Mucosa of descending colon (tissue), 3 donors: ENCODE data around the gene FBXW5. TPM values are rescaled to one million over a fixed set of nuclear protein-coding genes. Genes with fewer than 3 reads are reported as not detected.

Experiments used
- ATAC-seq: fragments of 200-7000 bp; cut with Tn5 transposase; one replicate; pipeline ENCODE4 v1.9.1; 2020; ENCODE audit warnings: mild to moderate bottlenecking, moderate library complexity
- DNase-seq, 3 donors: peaks; one replicate each; pipeline ENCODE4 v3.0.0-alpha.2; 2020
- H3K36me3 ChIP-seq: fragments of 200-600 bp; one replicate; pipeline ENCODE4 v1.8.0; 2021; ENCODE audit warnings: low read depth, mild to moderate bottlenecking
- H3K4me1 ChIP-seq: fragments of 200-600 bp; one replicate; pipeline ENCODE4 v1.8.0; 2021; ENCODE audit warnings: low read depth, mild to moderate bottlenecking
- H3K4me3 ChIP-seq: fragments of 200-600 bp; one replicate; pipeline ENCODE4 v1.8.0; 2021; ENCODE audit warnings: mild to moderate bottlenecking
- H3K9me3 ChIP-seq: fragments of 200-600 bp; one replicate; pipeline ENCODE4 v1.8.0; 2021; ENCODE audit warnings: mild to moderate bottlenecking
- intact Hi-C, 2 donors: fragments of 100-400 bp; cut with DNase I in 1 of 2; cut with micrococcal nuclease in 1 of 2; formaldehyde crosslinking; loops; one replicate each; pipeline versions ENCODE4 v1.11.0 to v1.11.1; 2022; cut with DNase I, micrococcal nuclease
- total RNA-seq, 3 donors: library from RNA; stranded (reverse); fragmentation: NEBNext Ultra II Directional in 2 of 3; extraction: Animal tissue kit (Norgen Biotek cat#: 25700) in 2 of 3; gene quantifications; one replicate each; pipeline versions ENCODE4 v1.2.1 to v1.2.4, GENCODE V29; 2021 to 2023
- TF ChIP-seq, protein P1 (sequence below): fragments of 200-600 bp; IDR thresholded peaks from one replicate; pipeline ENCODE4 v1.8.0; 2022; ENCODE audit warnings: antibody characterized with exemption, mild to moderate bottlenecking
- donor health status: DM: no; HTN: no; CAD: no; lungs with moderate emphysema.
- donor health status: DM: no; HTN: no; CAD: no.
- donor health status: DM: no; HTN: yes; CAD: no.

FBXW5 gene
- total RNA-seq, 3 donors from 2014 or later: 127 to 197 (median 142) TPM

GRCh38 chr9:136926749-136927148 lies 17.8 kb downstream of the FBXW5 start:
- Histone ChIP-seq H3K36me3 (peaks cover 8% of the 10 kb centered on the region), H3K4me3 (no peak overlapping the region), H3K4me1 (peaks cover 8% of the 10 kb centered on the region), H3K9me3 (no peaks in the 10 kb centered on the region)
- ATAC-seq (no peak), DNase-seq (no peak)
- intact Hi-C loops: no loop called here
- TF ChIP-seq, protein P1, sequence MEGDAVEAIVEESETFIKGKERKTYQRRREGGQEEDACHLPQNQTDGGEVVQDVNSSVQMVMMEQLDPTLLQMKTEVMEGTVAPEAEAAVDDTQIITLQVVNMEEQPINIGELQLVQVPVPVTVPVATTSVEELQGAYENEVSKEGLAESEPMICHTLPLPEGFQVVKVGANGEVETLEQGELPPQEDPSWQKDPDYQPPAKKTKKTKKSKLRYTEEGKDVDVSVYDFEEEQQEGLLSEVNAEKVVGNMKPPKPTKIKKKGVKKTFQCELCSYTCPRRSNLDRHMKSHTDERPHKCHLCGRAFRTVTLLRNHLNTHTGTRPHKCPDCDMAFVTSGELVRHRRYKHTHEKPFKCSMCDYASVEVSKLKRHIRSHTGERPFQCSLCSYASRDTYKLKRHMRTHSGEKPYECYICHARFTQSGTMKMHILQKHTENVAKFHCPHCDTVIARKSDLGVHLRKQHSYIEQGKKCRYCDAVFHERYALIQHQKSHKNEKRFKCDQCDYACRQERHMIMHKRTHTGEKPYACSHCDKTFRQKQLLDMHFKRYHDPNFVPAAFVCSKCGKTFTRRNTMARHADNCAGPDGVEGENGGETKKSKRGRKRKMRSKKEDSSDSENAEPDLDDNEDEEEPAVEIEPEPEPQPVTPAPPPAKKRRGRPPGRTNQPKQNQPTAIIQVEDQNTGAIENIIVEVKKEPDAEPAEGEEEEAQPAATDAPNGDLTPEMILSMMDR: no peak

GRCh38 chr9:136926154-136926704 lies 18.3 kb downstream of the FBXW5 start:
- TF ChIP-seq, protein P1: no peak
- peaks cover 8% of the 10 kb centered on the region for H3K36me3 ChIP-seq
- no peak overlapping the region for H3K4me3 ChIP-seq
- H3K9me3 ChIP-seq: no peaks in the 10 kb centered on the region
- intact Hi-C loops: no loop called here
- ATAC-seq: peak; percentile 23
- H3K4me1 ChIP-seq: peaks cover 3% of the 10 kb centered on the region
- no peak for DNase-seq

DNA sequence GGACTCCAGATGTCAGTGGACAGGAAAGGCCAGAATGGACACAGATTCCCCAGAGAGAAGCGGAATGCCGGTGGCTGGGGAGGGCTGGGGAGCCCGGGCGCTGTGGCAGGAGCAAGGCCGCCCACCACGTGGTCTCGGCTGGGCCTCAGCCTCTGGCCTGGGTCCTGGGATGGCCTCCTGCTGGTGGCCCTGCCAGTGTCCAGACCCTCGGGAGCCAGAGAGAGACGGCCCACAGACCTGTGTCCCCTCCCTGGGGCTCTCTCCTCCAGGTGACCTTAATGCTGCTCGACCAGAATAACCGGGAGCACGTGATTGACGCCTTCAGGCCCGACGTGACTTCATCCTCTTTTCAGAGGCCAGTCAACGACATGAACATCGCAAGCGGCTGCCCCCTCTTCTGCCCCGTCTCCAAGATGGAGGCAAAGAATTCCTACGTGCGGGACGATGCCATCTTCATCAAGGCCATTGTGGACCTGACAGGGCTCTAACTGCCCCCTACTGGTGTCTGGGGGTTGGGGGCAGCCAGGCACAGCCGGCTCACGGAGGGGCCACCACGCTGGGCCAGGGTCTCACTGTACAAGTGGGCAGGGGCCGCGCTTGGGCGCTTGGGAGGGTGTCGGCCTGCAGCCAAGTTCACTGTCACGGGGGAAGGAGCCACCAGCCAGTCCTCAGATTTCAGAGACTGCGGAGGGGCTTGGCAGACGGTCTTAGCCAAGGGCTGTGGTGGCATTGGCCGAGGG lies 19.0 kb downstream of the FBXW5 start:
- Histone ChIP-seq H3K4me1 (no peaks in the 10 kb centered on the region), H3K36me3 (peaks cover 8% of the 10 kb centered on the region), H3K9me3 (no peaks in the 10 kb centered on the region), H3K4me3 (no peak overlapping the region)
- no peak for DNase-seq
- ATAC-seq: no peak
- TF ChIP-seq, protein P1: no peak
- intact Hi-C loops: no loop called here

GRCh38 chr9:136923881-136924280 lies 20.7 kb downstream of the FBXW5 start:
- no peak for DNase-seq
- H3K4me3 ChIP-seq: no peak overlapping the region
- peaks cover 8% of the 10 kb centered on the region for H3K36me3 ChIP-seq
- TF ChIP-seq, protein P1: no peak
- ATAC-seq: no peak
- no peaks in the 10 kb centered on the region for H3K9me3 ChIP-seq
- intact Hi-C loops: no loop called here
- no peaks in the 10 kb centered on the region for H3K4me1 ChIP-seq

DNA sequence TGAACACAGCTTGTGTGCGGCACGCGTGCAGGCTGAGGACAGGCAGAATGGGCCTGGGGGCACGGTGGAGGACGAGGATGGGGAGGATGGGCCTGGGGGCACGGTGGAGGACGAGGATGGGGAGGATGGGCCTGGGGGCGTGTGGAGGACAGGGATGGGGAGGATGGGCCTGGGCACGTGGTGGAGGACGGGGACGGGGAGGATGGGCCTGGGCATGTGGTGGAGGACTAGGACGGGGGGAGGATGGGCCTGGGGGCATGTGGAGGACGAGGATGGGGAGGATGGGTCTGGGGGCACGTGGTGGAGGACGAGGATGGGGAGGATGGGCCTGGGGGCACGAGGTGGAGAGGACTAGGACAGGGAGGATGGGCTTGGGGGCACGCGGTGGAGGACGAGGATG lies 22.0 kb downstream of the FBXW5 start:
- DNase-seq (no peak), ATAC-seq (no peak)
- H3K9me3 ChIP-seq: no peaks in the 10 kb centered on the region
- no peaks in the 10 kb centered on the region for H3K4me1 ChIP-seq
- H3K4me3 ChIP-seq: no peak overlapping the region
- TF ChIP-seq, protein P1: no peak
- intact Hi-C loops: no loop called here
- H3K36me3 ChIP-seq: peaks cover 8% of the 10 kb centered on the region
